LoVo (cell line): ENCODE measurements around the gene RAB41.
"Not testable (repeated sequence)": the region's sequence is repeated elsewhere in the genome, so short reads cannot be mapped to it uniquely, and the experiment has no call there.

Experiments used
- DNase-seq: peaks from one replicate; pipeline ENCODE4 v3.0.0-alpha.2; 2016; ENCODE audit warnings: low spot score

RAB41 gene

GRCh38 chrX:70281951-70282350 lies at the start of gene RAB41:
RAB41 (plus strand) TSS chrX:70282172; CDS start chrX:70282218, 46 bp downstream.
- no peak for DNase-seq

- DNase-seq = no peak
Observed at GRCh38 chrX:70234355-70234754, 47.6 kb upstream of the RAB41 start, which contains the start of gene AWAT1. AWAT1 (plus strand) TSS chrX:70234655; CDS start chrX:70234696, 41 bp downstream.

DNA sequence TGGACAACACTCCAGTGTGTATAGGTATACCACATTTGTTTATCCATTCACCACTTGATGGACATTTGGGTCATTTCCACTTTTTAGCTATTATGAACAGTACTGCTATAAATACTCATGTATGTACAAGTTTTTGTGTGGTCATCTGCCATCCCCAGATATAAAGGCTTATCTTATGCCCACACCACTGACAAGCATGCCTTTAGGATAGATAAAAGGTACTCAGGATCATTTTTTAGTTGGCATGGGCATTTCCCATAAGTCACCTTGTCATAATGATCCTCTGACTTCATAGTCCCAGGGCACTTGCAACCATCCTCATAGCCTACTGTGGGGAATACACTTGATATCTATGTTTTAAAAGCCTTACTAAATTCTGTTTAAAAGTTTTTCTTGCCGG lies 41.2 kb upstream of the RAB41 start:
- no peak for DNase-seq

DNA sequence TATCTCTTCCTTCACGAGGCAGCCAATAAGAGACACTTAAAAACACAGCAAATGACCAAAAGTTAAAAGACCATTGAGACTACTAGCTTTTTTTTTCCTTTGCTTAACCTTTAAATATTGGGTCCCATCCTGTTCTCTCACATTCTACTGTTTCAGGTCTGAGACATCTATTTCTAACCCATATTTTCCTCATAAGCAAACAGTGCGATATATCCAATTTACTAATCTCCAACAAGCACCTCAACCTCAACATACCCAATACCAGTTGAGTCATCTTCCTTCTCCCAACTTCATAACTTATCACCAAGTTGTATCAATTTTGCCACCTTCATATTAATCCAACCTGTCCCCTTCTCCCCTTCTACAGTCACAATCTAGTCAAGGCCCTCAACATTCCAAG lies 40.5 kb upstream of the RAB41 start:
- no peak for DNase-seq

- not testable (repeated sequence) for DNase-seq
Observed at GRCh38 chrX:70243601-70244000, 38.4 kb upstream of the RAB41 start.

- no peak for DNase-seq
Observed at GRCh38 chrX:70244881-70245280, 37.1 kb upstream of the RAB41 start.

GRCh38 chrX:70247252-70247651 lies 34.7 kb upstream of the RAB41 start:
- no peak for DNase-seq

- DNase-seq = no peak
Observed at GRCh38 chrX:70252491-70252890, 29.5 kb upstream of the RAB41 start.

DNA sequence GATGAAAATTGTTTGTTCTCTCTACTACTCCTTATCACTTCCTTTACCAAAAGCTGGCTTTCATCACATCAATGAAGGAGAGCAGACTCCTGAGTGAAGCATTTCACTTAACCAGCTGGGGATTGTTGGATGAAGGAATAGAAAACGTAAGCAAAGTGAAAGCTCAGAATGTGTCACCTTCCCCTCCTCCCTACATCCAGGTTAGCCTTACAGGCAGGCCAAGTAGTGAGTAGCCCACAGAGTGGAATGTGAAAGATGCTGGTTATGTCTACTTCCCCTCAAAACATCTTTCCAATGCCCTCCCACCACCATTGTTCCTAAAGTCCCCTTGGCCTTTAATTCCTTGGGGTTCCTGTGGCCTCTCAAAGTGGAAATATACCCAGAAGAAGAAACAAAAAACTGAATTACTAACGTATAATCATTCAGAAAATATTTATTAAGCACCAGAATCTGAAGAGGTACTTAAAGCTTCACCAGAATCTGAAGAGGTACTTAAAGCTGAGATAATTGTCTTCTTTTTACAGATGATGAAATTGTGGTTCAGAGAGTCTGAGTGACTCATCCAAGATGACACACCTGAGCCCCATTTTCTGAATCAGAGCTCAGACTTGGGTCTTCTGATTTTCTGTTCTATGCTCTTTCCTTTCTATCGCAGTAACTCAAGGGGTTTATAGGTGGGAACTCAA lies 28.5 kb upstream of the RAB41 start:
- peak; percentile 5 for DNase-seq

DNA sequence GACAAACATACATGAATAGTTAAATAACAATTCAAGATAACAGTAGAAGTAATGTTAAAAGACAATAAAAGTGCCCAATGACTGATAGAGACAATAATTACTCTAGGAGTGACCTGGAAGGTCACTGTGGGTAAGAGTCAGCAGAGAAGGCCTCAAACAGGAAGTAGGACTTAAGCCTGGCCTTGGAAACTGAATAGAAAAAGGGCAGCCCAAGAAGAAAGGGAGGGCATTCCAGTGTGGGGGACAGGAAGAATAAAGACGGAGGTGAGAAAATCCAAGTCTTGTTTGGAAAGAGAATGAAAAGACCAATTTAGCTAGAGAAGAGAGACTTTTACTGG lies 27.9 kb upstream of the RAB41 start:
- DNase-seq = peak; percentile 9

GRCh38 chrX:70254909-70255308 lies 27.1 kb upstream of the RAB41 start:
- DNase-seq = no peak

DNA sequence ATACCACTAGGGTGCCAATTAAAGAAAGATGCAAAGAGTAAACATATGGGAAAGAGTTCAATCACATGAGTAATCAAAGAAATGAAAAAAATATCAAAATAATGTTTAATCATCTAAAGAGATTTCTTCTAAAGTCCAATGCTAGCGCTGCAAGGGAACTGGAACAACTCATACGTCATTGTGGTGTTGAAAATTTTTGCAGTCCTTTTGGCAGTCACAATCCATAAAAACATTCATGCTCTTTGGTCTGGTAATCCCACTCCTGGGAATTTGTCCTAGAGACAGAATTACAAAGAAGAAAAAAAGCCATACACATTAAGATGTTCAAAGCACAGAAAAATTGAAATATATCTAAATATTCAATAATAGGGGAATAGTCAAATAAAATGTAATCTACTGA lies 26.5 kb upstream of the RAB41 start:
- no peak for DNase-seq

- no peak for DNase-seq
Observed at GRCh38 chrX:70257423-70258288, 24.3 kb upstream of the RAB41 start.

- no peak for DNase-seq
Observed at GRCh38 chrX:70260104-70260503, 21.9 kb upstream of the RAB41 start, which contains the start of gene P2RY4. P2RY4 (minus strand) TSS chrX:70260204; CDS start chrX:70259624, 580 bp downstream.

DNA sequence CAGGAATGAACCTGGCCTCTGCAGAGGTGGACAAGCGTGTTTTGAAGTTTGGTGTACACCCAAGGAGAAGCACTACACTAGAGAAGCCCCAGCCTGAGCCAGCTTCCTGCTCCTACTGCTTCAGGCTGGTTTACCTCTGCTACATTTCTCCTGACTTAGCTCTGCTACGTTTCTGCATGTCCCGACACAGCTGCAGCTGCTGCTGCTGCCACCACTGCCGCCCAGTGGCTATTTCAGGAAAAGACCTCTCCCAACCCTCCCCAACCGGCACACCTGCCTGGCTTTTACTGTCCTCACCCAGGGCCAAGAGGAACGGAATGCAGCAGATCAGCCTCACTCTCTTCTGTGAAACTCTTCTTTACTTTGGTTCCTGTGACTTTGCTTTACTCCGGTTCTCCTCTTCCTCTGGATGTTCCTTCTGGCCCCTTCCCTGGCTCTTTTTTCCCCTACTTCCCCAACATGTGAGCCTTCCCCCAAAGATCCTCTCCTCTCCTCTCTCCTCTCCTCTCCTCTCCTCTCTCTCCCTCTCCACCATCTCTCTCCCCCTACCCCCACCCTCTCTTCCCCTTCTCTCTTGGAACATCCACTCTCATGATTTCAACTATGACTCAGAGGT lies 18.9 kb upstream of the RAB41 start:
- DNase-seq = peak; percentile 26

GRCh38 chrX:70264784-70265183 lies 17.2 kb upstream of the RAB41 start:
- DNase-seq = no peak

DNA sequence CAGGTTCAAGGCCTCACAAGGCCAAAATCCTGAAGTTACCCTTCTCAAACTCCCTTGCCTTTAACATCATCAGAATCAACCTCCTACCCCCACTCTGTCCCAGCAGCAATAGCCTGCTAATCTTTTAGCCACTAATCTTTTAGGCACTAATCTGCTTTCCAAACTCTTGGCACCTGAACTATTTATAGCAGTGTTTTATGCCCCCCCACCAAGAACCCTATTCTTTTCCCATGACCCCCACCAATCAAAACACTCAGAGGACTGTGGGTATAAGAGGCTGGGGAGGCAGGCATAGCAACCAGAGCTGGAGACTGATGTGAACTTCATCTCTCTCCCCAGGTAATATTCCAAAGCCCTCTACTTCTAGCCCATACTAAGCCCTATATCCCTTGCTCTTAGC lies 13.9 kb upstream of the RAB41 start, which contains the start of gene ARR3:
Gene ARR3, plus strand, starts transcription at position 301 of the 400 bp plus-strand sequence. CDS start 1,052 bp downstream, outside the sequence.
- DNase-seq = no peak

GRCh38 chrX:70274029-70274428 lies 7.9 kb upstream of the RAB41 start:
- not testable (repeated sequence) for DNase-seq

- no peak for DNase-seq
Observed at GRCh38 chrX:70279081-70279480, 2.9 kb upstream of the RAB41 start.

DNA sequence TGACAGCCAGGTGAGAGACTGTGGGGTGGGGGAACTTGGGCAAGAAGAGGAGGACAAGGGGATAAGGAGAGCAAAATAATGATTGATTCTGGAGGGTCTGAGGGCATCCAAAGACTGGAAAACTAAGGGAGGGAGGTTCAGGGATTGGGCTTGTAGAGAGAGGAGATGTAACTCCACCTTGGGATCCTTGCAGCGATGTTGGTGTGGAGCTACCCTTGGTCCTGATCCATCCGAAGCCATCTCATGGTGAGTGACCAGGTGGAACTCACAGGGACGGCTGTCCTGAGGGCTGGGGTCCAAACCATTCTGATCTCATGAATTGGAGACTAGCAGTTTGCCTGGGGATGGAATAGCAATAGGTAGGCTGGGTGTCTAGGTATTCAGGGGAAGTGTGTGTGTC lies 1.4 kb upstream of the RAB41 start:
- no peak for DNase-seq

GRCh38 chrX:70289168-70289792 lies 7.3 kb downstream of the RAB41 start:
- no peak for DNase-seq
